ENCODE measurements around the gene ANAPC2.

ANAPC2 gene

DNA sequence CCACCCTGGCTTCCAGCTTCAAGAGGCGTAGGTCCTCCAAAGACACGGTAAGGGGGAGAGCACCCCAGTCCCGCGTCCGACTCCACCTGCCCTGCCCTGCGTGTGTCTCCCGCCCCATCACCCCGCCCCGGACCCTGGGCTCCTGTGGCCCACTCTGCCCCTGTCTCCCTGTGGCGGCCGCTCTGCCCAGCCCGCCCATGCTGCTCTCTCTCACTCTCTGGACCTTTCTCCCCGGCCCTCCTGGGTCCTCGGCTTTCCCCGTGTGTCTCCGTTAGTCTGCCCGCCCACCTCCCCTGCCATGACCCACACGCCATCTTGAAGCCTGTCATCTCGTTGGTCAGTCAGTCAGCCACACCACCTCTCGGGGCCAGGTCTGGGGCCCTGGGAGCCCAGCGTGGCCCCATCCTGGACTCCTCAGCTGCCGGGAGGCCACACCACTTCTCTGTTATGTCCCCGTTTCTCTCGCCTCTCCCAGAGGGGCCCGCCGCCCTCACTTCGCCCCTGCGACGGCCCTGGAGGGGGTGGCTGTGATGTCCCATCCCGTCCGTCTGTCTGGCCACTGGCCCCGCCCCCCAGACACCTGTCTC, 23.0 kb downstream of the ANAPC2 start:
- in situ Hi-C loops (cut with MboI; ENCODE audit: low sequenced_read_pairs), result no loop called here

GRCh38 chr9:137164370-137165249, 23.8 kb downstream of the ANAPC2 start:
- in situ Hi-C loops (cut with MboI; ENCODE audit: low sequenced_read_pairs), result no loop called here

DNA sequence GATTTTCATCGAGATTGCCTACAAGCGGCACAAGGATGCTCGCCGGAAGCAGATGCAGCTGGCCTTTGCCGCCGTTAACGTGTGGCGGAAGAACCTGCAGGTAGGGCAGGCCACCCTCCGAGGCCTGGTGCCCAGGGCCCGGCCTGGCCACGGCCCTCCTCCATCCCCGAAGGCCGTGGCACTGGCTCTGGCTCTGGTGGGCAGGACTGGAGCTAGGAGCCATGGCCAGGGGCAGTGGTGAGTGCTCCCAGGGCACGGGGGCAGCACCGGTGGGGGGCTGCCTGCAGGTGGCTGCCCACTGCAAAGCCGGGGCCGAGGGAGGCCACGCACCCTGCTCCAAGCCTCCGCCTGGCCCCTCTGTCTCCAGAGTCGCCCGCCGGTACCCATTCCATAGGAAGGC, 24.6 kb downstream of the ANAPC2 start:
- in situ Hi-C loops (cut with MboI; ENCODE audit: low sequenced_read_pairs), result no loop called here

GRCh38 chr9:137163365-137163715, 25.0 kb downstream of the ANAPC2 start:
- in situ Hi-C loops (cut with MboI; ENCODE audit: low sequenced_read_pairs), result no loop called here

DNA sequence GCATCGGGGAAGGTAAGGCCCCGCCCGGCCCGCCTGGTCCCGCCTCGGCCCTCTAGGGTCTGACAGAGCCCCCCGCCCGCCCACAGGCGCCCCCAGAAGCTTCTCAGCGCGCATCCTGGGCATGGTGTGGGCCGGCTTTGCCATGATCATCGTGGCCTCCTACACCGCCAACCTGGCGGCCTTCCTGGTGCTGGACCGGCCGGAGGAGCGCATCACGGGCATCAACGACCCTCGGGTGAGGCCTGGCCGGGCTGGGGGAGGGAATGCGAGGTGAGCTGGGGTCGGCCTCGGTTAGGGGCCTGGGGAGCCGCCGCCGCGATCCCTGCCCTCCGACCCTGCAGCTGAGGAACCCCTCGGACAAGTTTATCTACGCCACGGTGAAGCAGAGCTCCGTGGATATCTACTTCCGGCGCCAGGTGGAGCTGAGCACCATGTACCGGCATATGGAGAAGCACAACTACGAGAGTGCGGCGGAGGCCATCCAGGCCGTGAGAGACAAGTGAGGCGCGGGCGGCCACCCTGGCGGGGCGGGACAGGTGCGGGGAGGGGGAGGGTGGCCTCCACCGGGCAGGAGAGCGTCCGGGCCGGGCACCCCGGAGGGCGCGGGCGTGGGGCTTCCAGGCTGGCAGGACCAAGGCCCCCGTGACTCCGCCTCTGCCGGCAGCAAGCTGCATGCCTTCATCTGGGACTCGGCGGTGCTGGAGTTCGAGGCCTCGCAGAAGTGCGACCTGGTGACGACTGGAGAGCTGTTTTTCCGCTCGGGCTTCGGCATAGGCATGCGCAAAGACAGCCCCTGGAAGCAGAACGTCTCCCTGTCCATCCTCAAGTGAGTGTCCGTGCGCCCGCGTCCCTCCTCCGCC, 25.6 kb downstream of the ANAPC2 start:
- in situ Hi-C loops (cut with MboI; ENCODE audit: low sequenced_read_pairs), result no loop called here

GRCh38 chr9:137161558-137162486, 26.5 kb downstream of the ANAPC2 start:
- in situ Hi-C loops (cut with MboI; ENCODE audit: low sequenced_read_pairs), result no loop called here

GRCh38 chr9:137160716-137161557, 27.4 kb downstream of the ANAPC2 start:
- in situ Hi-C loops (cut with MboI; ENCODE audit: low sequenced_read_pairs), result no loop called here

- in situ Hi-C loops (cut with MboI; ENCODE audit: low sequenced_read_pairs), result no loop called here
These were observed 28.3 kb downstream of the ANAPC2 start for GRCh38 chr9:137160054-137160425.

DNA sequence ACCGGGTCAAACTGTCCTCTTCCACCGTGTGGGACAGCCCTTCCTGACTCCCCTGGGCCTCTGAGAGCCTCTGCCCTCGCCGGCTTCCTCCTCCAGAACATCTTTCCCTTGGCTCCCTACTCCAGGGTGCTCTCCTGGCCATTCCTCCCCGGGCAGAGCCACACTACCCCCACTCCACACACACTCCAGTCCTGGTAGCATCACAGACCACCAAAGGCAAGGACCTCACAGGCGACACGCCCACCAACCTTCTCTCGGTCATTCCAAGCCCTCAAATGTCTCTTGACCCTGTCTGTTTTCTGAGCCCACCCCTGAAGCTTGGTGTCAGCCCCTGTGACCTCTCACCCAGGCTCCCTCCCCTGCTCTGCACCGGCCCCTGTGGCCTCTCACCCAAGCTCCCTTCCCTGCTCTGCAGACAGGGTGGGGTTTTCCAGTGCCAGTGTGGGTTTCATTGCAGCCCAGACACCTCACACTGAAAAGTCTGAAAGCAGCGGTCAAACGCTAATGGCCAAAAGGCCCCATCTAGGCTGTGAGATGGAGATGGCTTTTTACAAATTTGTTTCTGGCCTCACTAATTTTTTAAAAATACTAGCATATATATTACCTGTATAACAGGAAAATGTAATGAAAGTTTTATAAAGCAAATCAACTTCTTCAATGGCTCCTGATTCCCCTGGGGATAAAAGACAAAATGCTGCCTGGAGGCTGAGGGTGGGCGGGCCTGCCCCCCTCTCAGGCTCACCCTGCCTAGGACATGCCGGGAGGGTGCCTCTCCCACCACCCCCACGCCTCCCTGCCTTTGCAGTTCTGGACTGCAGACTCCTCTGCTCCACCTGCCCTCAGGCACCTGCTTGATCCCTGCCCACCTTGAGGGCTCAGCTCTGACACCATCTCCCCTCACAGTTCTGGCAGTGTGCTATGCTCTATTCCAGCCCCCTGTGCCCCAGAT, 29.0 kb downstream of the ANAPC2 start:
- in situ Hi-C loops (cut with MboI; ENCODE audit: low sequenced_read_pairs), result no loop called here

DNA sequence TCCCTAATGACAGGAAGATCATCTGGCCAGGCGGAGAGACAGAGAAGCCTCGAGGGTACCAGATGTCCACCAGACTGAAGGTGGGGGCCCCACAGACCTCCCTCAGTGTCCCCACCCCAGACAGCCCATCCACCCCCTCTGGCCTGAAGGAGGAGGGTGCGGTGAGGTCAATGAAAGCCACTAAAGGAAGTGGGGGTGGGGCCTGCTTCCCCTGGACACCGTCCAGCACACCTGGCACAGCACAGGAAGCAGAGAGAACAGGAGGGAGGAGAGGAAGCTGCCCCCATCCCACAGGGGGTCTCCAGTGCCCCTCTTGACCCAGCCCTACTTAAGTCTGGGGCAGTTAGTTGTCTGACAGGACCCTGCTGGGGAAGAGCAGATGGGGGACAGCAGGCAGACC, 29.7 kb downstream of the ANAPC2 start:
- in situ Hi-C loops (cut with MboI; ENCODE audit: low sequenced_read_pairs), result no loop called here

DNA sequence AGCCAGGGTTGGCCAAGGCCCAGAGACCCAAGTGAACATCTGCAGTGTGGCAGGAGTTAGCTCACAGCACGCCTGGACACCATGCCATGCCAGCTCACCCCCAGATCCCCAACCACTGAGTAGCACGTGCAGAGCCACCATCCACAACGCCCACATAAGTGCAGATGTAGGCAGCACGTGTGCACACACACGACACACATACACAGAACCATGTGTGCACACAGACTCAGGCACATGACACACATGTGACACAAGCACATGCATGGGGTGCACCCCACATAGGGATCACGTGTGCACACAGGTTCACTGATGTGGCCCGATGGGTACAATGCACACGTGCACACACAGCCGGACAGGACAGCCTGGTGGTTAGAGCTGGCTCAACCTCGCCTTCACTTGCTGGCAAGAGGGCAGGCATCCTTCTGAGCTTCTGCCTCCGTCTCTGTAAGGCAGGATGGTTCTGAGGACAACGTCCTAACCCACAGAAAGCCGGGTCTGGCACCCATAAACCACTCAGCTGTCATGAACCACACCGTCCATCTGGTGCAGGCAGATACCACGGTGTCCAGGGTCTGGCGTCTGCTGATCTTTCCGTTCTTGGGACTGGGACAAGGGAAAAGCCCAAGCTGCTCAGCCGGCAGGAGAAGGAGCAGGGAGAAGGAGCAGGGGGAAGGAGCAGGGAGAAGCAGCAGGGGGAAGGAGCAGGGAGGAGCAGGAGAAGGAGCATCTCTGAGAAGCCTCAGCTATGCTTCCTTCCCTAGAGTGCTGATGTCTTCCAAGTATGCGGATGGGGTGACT, 30.5 kb downstream of the ANAPC2 start:
- in situ Hi-C loops (cut with MboI; ENCODE audit: low sequenced_read_pairs), result no loop called here

DNA sequence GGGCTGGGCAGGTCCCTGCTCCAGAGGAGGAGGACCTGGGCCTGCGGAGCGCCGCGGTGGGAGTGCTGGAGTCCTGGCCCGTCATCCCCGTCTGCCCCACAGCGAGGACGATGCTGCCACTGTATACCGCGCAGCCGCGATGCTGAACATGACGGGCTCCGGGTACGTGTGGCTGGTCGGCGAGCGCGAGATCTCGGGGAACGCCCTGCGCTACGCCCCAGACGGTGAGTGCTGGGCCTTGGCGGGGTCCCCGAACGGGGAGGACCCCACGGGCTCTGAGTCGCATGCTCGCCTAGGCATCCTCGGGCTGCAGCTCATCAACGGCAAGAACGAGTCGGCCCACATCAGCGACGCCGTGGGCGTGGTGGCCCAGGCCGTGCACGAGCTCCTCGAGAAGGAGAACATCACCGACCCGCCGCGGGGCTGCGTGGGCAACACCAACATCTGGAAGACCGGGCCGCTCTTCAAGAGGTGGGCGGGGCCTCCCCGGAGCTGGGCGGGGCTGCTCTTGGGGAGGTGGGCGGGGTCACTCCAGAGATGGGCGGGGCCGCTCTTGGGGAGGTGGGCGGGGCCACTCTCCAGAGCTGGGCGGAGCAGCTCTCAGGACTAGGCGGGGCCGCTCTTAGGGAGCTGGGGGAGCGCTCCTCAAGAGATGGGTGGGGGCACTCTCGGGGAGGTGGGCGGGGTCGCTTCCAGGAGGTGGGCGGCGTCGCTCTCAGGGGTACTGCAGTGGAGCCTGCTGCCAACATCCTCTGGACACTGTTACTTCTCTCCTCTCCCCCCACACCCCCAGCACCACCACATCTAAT, 31.6 kb downstream of the ANAPC2 start:
- in situ Hi-C loops (cut with MboI; ENCODE audit: low sequenced_read_pairs), result no loop called here

DNA sequence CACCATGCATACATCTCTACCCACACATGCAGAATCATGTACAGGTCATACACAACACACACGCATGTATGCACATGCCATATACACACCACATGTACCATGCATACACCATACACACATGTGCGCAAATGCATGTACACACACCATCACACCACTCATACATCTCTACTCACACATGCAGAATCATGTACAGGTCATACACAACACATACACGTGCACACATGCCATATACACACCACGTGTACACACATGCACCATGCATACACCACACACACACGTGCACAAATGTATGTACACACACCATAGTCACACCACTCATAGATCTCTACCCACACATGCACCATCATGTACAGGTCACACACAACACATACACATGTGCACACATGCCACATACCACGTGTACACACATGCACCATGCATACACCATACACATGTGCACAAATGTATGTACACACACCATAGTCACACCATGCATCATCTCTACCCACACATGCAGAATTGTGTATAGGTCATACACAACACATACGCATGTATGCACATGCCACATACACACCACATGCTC, 35.4 kb downstream of the ANAPC2 start:
- in situ Hi-C loops (cut with MboI; ENCODE audit: low sequenced_read_pairs), result no loop called here

GRCh38 chr9:137150617-137151457, 37.5 kb downstream of the ANAPC2 start:
- in situ Hi-C loops (cut with MboI; ENCODE audit: low sequenced_read_pairs), result no loop called here

DNA sequence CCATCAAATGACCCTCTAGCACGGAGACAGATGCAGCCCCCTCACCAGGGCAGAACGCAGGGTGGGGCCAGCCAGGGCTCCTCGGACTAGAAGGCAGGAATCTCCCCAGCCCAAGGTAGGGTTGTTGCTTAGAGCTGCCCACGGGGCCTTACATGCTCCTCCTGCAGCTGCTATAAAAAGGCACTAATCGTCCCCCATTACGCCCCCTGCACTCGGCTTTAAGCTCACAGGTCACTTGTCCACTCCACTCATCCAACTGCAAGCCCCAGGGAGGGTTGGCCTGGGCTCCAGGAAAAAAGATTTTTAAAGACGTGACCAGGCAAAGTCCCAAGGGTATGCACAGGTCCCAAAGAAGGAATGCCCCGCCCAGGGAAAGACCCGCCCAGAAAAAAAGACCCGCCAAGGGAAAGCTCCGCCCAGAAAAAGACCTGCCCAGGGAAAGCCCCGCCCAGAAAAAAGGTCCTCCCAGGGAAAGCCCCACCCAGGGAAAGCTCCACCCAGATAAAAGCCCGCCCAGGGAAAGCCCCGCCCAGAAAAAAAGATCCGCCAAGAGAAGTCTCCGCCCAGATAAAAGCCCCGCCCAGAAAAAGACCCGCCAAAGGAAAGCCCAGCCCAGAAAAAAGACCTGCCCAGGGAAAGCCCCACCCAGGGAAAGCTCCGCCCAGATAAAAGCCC, 38.3 kb downstream of the ANAPC2 start:
- in situ Hi-C loops (cut with MboI; ENCODE audit: low sequenced_read_pairs), result no loop called here

All from hTERT RPE-1 (cell line).